Activated CD4-positive, alpha-beta T cell treated with anti-CD3 and anti-CD28 coated beads, Interleukin-2, amount 50 U/mL, for 4 hours (primary cell): Measurements from ENCODE around the gene NBPF19.
"Not testable (repeated sequence)": the region's sequence is repeated elsewhere in the genome, so short reads cannot be mapped to it uniquely, and the experiment has no call there.

ENCODE experiments used
- DNase-seq, 2 experiments: peaks; one replicate each; pipeline ENCODE4 v3.0.0-alpha.2; 2020

NBPF19 gene

GRCh38 chr1:149474745-149475144, at the start of gene NBPF19:
NBPF19 (plus strand) TSS chr1:149475045; CDS start chr1:149475933, 888 bp downstream.
- DNase-seq = not testable (repeated sequence)

- not testable (repeated sequence) for DNase-seq
Measured at GRCh38 chr1:149428317-149428716, 46.5 kb upstream of the NBPF19 start.

- DNase-seq = not testable (repeated sequence)
Measured at GRCh38 chr1:149445451-149445850, 29.4 kb upstream of the NBPF19 start.

- DNase-seq = not testable (repeated sequence)
Measured at GRCh38 chr1:149452196-149452595, 22.6 kb upstream of the NBPF19 start.

GRCh38 chr1:149452652-149453051, 22.2 kb upstream of the NBPF19 start:
- not testable (repeated sequence) for DNase-seq

- peak; percentile 41 to 43 for DNase-seq
Measured at GRCh38 chr1:149558350-149558825, 83.5 kb downstream of the NBPF19 start.

- not testable (repeated sequence) for DNase-seq
Measured at GRCh38 chr1:149561806-149562205, 87.0 kb downstream of the NBPF19 start.

- DNase-seq = not testable (repeated sequence)
Measured at GRCh38 chr1:149565485-149565884, 90.6 kb downstream of the NBPF19 start.

GRCh38 chr1:149572763-149573162, 97.9 kb downstream of the NBPF19 start:
- not testable (repeated sequence) for DNase-seq

- DNase-seq = peak in 1 of 2 experiments; percentile 5
Measured at GRCh38 chr1:149585592-149585991, 110.7 kb downstream of the NBPF19 start.
